GM23338 (cell line): ENCODE data around the gene RPL27. TPM values are rescaled to one million over a fixed set of nuclear protein-coding genes. Genes with fewer than 3 reads are reported as not detected.

Experiments
- ATAC-seq: fragments of 200-7000 bp; cut with Tn5 transposase; 3 replicates; pipeline ENCODE4 v1.9.1; 2020
- DNase-seq: peaks from one replicate; pipeline ENCODE4 v3.0.0-alpha.2; 2015; ENCODE audit warnings: low spot score
- H2AFZ ChIP-seq: fragments of 200-600 bp; sonication (generic); 2 replicates; pipeline ENCODE4 v1.8.0; 2016; ENCODE audit warnings: antibody characterized with exemption, mild to moderate bottlenecking, moderate library complexity
- H3F3A ChIP-seq: fragments of 200-600 bp; sonication (generic); replicated peaks from 2 replicates; pipeline ENCODE4 v1.8.0; 2017; ENCODE audit warnings: antibody characterized with exemption, mixed run types, low read depth
- H3K27ac ChIP-seq: fragments of 200-600 bp; sonication (generic); 2 replicates; pipeline ENCODE4 v1.6.1; 2016; ENCODE audit warnings: low read depth
- H3K27me3 ChIP-seq: fragments of 200-600 bp; sonication (generic); 2 replicates; pipeline ENCODE4 v1.8.0; 2016; ENCODE audit warnings: mild to moderate bottlenecking, mixed run types, moderate library complexity; ENCODE audit not compliant: insufficient read depth
- H3K36me3 ChIP-seq: fragments of 200-600 bp; sonication (generic); 2 replicates; pipeline ENCODE4 v1.8.0; 2016; ENCODE audit warnings: mild to moderate bottlenecking; ENCODE audit not compliant: insufficient read depth
- H3K4me1 ChIP-seq: fragments of 200-600 bp; sonication (generic); 2 replicates; pipeline ENCODE4 v1.8.0; 2016; ENCODE audit warnings: mild to moderate bottlenecking, moderate library complexity; ENCODE audit not compliant: insufficient read depth
- H3K4me2 ChIP-seq: fragments of 200-600 bp; sonication (generic); 2 replicates; pipeline ENCODE4 v1.7.1; 2017; ENCODE audit warnings: mixed run types
- H3K4me3 ChIP-seq: fragments of 200-600 bp; sonication (generic); 2 replicates; pipeline ENCODE4 v1.6.1; 2016; ENCODE audit warnings: mixed run types
- H3K79me2 ChIP-seq: fragments of 200-600 bp; sonication (generic); replicated peaks from 2 replicates; pipeline ENCODE4 v1.8.0; 2017; ENCODE audit warnings: mild to moderate bottlenecking; ENCODE audit not compliant: insufficient read depth
- H3K9me2 ChIP-seq: fragments of 200-600 bp; sonication (generic); 2 replicates; pipeline ENCODE4 v1.8.0; 2017; ENCODE audit not compliant: insufficient read depth
- H4K20me1 ChIP-seq: fragments of 200-600 bp; sonication (generic); replicated peaks from 2 replicates; pipeline ENCODE4 v1.8.0; 2017; ENCODE audit warnings: mild to moderate bottlenecking; ENCODE audit not compliant: insufficient read depth
- H3K27ac Mint-ChIP-seq: 2 replicates; pipeline ENCODE4 v1.8.0; 2020; ENCODE audit warnings: inconsistent platforms, mild to moderate bottlenecking, moderate library complexity, mixed read lengths
- H3K27me3 Mint-ChIP-seq: 3 replicates; pipeline ENCODE4 v1.8.0; 2022; ENCODE audit warnings: low read depth, mild to moderate bottlenecking, moderate library complexity, mixed read lengths, inconsistent platforms; ENCODE audit not compliant: insufficient read depth, poor library complexity
- H3K36me3 Mint-ChIP-seq: 3 replicates; pipeline ENCODE4 v1.8.0; 2021; ENCODE audit warnings: low read depth, mild to moderate bottlenecking, inconsistent platforms, moderate library complexity, mixed read lengths
- H3K4me1 Mint-ChIP-seq: 3 replicates; pipeline ENCODE4 v1.8.0; 2020; ENCODE audit warnings: mild to moderate bottlenecking, inconsistent platforms, mixed read lengths
- H3K4me3 Mint-ChIP-seq: 3 replicates; pipeline ENCODE4 v1.8.0; 2021; ENCODE audit warnings: moderate library complexity, mild to moderate bottlenecking, inconsistent platforms, mixed read lengths
- H3K9me3 Mint-ChIP-seq: 3 replicates; pipeline ENCODE4 v1.8.0; 2020; ENCODE audit warnings: moderate library complexity, mild to moderate bottlenecking, inconsistent platforms, mixed read lengths
- CREB1 ChIP-seq: fragments of 250-450 bp; sonication (Bioruptor Pico); IDR thresholded peaks from 2 replicates; pipeline ENCODE4 v1.5.0; 2020; ENCODE audit warnings: low read depth, mild to moderate bottlenecking, moderate library complexity
- EZH2 ChIP-seq: fragments of 200-600 bp; sonication (generic); IDR thresholded peaks from one replicate; pipeline ENCODE4 v1.8.0; 2017; ENCODE audit warnings: antibody characterized with exemption, mild to moderate bottlenecking, low read depth; ENCODE audit not compliant: unreplicated experiment
- EZH2phosphoT487 ChIP-seq: fragments of 200-600 bp; sonication (generic); IDR thresholded peaks from one replicate; pipeline ENCODE4 v1.8.1; 2018; ENCODE audit warnings: antibody characterized with exemption; ENCODE audit not compliant: unreplicated experiment
- JUNB ChIP-seq: IDR thresholded peaks from one replicate; pipeline ENCODE4 v1.6.1; 2016; ENCODE audit warnings: antibody characterized with exemption; ENCODE audit not compliant: unreplicated experiment
- NANOG ChIP-seq: IDR thresholded peaks from 2 replicates; pipeline ENCODE4 v1.6.1; 2016; ENCODE audit warnings: antibody characterized with exemption, borderline replicate concordance
- POLR2AphosphoS5 ChIP-seq: IDR thresholded peaks from 2 replicates; pipeline ENCODE4 v1.6.1; 2016; ENCODE audit warnings: antibody characterized with exemption, low read depth
- STAT1 ChIP-seq: IDR thresholded peaks from one replicate; pipeline ENCODE4 v1.6.1; 2016; ENCODE audit warnings: antibody characterized with exemption; ENCODE audit not compliant: unreplicated experiment
- ZNF114 ChIP-seq: fragments of 250-450 bp; sonication (Bioruptor Pico); IDR thresholded peaks from 2 replicates; pipeline ENCODE4 v1.5.0; 2020; ENCODE audit warnings: mild to moderate bottlenecking, moderate library complexity
- ZNF331 ChIP-seq: fragments of 250-450 bp; sonication (Bioruptor Pico); IDR thresholded peaks from 2 replicates; pipeline ENCODE4 v1.5.0; 2020; ENCODE audit warnings: low read depth, mild to moderate bottlenecking, moderate library complexity
- polyA plus RNA-seq: library from polyadenylated mRNA; unstranded; fragments of >200 nt; fragmentation: Nextera tagmentation; extraction: Ambion mirVana; gene quantifications from 2 replicates; pipeline ENCODE4 v1.2.1, GENCODE V29; 2016
- total RNA-seq: library from RNA; depleted of rRNA; stranded (reverse); fragments of >200 nt; shearing (Covaris generic); gene quantifications from 2 replicates; pipeline ENCODE4 v1.2.3, GENCODE V29; 2014
- TF ChIP-seq, protein P1 (sequence below): IDR thresholded peaks from 2 replicates; pipeline ENCODE4 v1.6.1; 2016; ENCODE audit warnings: antibody characterized with exemption
- TF ChIP-seq, protein P2 (sequence below), 2 experiments: fragments of 200-600 bp in 1 of 2; sonication (generic) in 1 of 2; conservative IDR thresholded peaks; 2 replicates each; pipeline versions ENCODE4 v1.5.1 to v1.6.1; 2016 to 2017; ENCODE audit warnings: antibody characterized with exemption in 2 of 2, low read depth in 2 of 2, mild to moderate bottlenecking in 2 of 2, moderate library complexity in 1 of 2
- TF ChIP-seq, protein P3 (sequence below): fragments of 250-450 bp; sonication (Bioruptor Pico); IDR thresholded peaks from 2 replicates; pipeline ENCODE4 v1.5.0; 2020; ENCODE audit warnings: mild to moderate bottlenecking, moderate library complexity
- TF ChIP-seq, protein P4 (sequence below): IDR thresholded peaks from one replicate; pipeline ENCODE4 v1.6.1; 2018; ENCODE audit warnings: antibody characterized with exemption; ENCODE audit not compliant: unreplicated experiment

RPL27 gene
- total and polyA plus RNA-seq, 2 experiments from 2014 or later = 1,784 to 2,722 TPM

DNA sequence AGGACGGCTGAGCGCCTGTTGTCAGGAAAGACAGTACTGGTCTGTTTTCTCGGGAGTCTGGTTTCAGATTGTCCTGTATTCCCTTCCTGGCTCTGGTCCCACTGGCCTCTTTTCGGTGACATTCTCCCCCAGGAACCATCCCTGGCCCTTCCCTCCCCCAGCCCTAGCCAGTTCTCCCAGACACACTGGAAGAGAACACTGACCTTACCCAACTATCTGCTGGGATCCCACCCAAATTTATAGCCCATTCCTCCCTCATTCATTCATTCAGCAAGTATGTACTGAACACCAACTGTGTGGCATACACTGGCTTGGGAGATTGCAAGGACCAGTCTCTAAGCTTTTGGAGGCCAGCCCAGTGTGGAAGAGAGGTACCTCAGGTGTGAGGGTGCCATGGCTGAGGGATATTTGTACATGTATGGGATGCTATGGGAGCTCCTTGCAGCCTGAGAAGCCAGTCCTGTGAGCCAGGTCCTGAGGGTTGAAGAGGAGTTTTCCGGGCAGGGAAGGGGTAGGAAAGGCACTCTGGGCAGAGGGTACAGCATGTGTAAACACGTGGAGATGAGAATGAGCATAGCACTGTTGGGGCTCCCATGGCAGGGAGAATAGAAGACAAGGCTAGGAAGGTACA lies 32.0 kb downstream of the RPL27 start:
- Histone ChIP-seq H2AFZ (no peak overlapping the region), H3K4me2 (no peak overlapping the region), H3K4me3 (no peak overlapping the region), H3K79me2 (peaks cover 14% of the 10 kb centered on the region; the same call in 1 of the 2 replicates), H3K9me2 (no peaks in the 10 kb centered on the region), H3K27ac (no peak overlapping the region), H3F3A (peaks cover 15% of the 10 kb centered on the region), H3K27me3 (no peaks in the 10 kb centered on the region), H4K20me1 (no peaks in the 10 kb centered on the region), H3K36me3 (no peaks in the 10 kb centered on the region), H3K4me1 (peaks cover 60% of the 10 kb centered on the region)
- Mint-ChIP-seq H3K9me3 (no peaks in the 10 kb centered on the region), H3K27me3 (peaks cover 30% of the 10 kb centered on the region), H3K4me3 (no peak overlapping the region), H3K36me3 (peaks cover 21% of the 10 kb centered on the region), H3K4me1 (peaks cover 57% of the 10 kb centered on the region), H3K27ac (peak overlapping the region; percentile 4)
- TF ChIP-seq, protein P1, sequence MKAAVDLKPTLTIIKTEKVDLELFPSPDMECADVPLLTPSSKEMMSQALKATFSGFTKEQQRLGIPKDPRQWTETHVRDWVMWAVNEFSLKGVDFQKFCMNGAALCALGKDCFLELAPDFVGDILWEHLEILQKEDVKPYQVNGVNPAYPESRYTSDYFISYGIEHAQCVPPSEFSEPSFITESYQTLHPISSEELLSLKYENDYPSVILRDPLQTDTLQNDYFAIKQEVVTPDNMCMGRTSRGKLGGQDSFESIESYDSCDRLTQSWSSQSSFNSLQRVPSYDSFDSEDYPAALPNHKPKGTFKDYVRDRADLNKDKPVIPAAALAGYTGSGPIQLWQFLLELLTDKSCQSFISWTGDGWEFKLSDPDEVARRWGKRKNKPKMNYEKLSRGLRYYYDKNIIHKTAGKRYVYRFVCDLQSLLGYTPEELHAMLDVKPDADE = no peak
- TF ChIP-seq JUNB = no peak
- TF ChIP-seq, protein P2, sequence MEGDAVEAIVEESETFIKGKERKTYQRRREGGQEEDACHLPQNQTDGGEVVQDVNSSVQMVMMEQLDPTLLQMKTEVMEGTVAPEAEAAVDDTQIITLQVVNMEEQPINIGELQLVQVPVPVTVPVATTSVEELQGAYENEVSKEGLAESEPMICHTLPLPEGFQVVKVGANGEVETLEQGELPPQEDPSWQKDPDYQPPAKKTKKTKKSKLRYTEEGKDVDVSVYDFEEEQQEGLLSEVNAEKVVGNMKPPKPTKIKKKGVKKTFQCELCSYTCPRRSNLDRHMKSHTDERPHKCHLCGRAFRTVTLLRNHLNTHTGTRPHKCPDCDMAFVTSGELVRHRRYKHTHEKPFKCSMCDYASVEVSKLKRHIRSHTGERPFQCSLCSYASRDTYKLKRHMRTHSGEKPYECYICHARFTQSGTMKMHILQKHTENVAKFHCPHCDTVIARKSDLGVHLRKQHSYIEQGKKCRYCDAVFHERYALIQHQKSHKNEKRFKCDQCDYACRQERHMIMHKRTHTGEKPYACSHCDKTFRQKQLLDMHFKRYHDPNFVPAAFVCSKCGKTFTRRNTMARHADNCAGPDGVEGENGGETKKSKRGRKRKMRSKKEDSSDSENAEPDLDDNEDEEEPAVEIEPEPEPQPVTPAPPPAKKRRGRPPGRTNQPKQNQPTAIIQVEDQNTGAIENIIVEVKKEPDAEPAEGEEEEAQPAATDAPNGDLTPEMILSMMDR (conservative IDR thresholded peaks at IDR 0.05; ENCODE audit: low read depth in 2 of 2) = no peak
- TF ChIP-seq, protein P3, sequence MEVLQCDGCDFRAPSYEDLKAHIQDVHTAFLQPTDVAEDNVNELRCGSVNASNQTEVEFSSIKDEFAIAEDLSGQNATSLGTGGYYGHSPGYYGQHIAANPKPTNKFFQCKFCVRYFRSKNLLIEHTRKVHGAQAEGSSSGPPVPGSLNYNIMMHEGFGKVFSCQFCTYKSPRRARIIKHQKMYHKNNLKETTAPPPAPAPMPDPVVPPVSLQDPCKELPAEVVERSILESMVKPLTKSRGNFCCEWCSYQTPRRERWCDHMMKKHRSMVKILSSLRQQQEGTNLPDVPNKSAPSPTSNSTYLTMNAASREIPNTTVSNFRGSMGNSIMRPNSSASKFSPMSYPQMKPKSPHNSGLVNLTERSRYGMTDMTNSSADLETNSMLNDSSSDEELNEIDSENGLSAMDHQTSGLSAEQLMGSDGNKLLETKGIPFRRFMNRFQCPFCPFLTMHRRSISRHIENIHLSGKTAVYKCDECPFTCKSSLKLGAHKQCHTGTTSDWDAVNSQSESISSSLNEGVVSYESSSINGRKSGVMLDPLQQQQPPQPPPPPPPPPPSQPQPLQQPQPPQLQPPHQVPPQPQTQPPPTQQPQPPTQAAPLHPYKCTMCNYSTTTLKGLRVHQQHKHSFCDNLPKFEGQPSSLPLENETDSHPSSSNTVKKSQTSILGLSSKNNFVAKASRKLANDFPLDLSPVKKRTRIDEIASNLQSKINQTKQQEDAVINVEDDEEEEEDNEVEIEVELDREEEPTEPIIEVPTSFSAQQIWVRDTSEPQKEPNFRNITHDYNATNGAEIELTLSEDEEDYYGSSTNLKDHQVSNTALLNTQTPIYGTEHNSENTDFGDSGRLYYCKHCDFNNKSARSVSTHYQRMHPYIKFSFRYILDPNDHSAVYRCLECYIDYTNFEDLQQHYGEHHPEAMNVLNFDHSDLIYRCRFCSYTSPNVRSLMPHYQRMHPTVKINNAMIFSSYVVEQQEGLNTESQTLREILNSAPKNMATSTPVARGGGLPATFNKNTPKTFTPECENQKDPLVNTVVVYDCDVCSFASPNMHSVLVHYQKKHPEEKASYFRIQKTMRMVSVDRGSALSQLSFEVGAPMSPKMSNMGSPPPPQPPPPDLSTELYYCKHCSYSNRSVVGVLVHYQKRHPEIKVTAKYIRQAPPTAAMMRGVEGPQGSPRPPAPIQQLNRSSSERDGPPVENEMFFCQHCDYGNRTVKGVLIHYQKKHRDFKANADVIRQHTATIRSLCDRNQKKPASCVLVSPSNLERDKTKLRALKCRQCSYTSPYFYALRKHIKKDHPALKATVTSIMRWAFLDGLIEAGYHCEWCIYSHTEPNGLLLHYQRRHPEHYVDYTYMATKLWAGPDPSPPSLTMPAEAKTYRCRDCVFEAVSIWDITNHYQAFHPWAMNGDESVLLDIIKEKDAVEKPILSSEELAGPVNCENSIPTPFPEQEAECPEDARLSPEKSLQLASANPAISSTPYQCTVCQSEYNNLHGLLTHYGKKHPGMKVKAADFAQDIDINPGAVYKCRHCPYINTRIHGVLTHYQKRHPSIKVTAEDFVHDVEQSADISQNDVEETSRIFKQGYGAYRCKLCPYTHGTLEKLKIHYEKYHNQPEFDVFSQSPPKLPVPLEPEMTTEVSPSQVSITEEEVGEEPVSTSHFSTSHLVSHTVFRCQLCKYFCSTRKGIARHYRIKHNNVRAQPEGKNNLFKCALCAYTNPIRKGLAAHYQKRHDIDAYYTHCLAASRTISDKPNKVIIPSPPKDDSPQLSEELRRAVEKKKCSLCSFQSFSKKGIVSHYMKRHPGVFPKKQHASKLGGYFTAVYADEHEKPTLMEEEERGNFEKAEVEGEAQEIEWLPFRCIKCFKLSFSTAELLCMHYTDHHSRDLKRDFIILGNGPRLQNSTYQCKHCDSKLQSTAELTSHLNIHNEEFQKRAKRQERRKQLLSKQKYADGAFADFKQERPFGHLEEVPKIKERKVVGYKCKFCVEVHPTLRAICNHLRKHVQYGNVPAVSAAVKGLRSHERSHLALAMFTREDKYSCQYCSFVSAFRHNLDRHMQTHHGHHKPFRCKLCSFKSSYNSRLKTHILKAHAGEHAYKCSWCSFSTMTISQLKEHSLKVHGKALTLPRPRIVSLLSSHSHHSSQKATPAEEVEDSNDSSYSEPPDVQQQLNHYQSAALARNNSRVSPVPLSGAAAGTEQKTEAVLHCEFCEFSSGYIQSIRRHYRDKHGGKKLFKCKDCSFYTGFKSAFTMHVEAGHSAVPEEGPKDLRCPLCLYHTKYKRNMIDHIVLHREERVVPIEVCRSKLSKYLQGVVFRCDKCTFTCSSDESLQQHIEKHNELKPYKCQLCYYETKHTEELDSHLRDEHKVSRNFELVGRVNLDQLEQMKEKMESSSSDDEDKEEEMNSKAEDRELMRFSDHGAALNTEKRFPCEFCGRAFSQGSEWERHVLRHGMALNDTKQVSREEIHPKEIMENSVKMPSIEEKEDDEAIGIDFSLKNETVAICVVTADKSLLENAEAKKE (CRISPR knock-in tag) = no peak
- TF ChIP-seq NANOG = no peak
- TF ChIP-seq ZNF331 = no peak
- TF ChIP-seq POLR2AphosphoS5 = no peak
- TF ChIP-seq EZH2 = no peak
- TF ChIP-seq, protein P4, sequence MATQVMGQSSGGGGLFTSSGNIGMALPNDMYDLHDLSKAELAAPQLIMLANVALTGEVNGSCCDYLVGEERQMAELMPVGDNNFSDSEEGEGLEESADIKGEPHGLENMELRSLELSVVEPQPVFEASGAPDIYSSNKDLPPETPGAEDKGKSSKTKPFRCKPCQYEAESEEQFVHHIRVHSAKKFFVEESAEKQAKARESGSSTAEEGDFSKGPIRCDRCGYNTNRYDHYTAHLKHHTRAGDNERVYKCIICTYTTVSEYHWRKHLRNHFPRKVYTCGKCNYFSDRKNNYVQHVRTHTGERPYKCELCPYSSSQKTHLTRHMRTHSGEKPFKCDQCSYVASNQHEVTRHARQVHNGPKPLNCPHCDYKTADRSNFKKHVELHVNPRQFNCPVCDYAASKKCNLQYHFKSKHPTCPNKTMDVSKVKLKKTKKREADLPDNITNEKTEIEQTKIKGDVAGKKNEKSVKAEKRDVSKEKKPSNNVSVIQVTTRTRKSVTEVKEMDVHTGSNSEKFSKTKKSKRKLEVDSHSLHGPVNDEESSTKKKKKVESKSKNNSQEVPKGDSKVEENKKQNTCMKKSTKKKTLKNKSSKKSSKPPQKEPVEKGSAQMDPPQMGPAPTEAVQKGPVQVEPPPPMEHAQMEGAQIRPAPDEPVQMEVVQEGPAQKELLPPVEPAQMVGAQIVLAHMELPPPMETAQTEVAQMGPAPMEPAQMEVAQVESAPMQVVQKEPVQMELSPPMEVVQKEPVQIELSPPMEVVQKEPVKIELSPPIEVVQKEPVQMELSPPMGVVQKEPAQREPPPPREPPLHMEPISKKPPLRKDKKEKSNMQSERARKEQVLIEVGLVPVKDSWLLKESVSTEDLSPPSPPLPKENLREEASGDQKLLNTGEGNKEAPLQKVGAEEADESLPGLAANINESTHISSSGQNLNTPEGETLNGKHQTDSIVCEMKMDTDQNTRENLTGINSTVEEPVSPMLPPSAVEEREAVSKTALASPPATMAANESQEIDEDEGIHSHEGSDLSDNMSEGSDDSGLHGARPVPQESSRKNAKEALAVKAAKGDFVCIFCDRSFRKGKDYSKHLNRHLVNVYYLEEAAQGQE = no peak
- TF ChIP-seq EZH2phosphoT487 = no peak
- TF ChIP-seq CREB1 (CRISPR knock-in tag) = no peak
- no peak for TF ChIP-seq STAT1
- TF ChIP-seq ZNF114 (CRISPR knock-in tag) = no peak
- ATAC-seq (no peak), DNase-seq (no peak)
